ENCODE data around the gene CDK10.

GRCh38 chr16:89717688-89718505 lies 31.4 kb downstream of the CDK10 start:
- TF ChIP-seq CTCF (IDR thresholded peaks at IDR 0.05; ENCODE audit: borderline replicate concordance, extremely low read depth, low read length, poor library complexity, severe bottlenecking) (no peak), EZH2 (IDR thresholded peaks at IDR 0.05; ENCODE audit: borderline replicate concordance, low read depth, low read length, severe bottlenecking) (no peak)
